Hepatocyte (in vitro differentiated cells): ENCODE results near the gene FH. TPM values are rescaled to one million over a fixed set of nuclear protein-coding genes. Genes with fewer than 3 reads are reported as not detected.

ENCODE experiments used
- DNase-seq: peaks from one replicate; pipeline ENCODE4 v3.0.0-alpha.2; 2016; ENCODE audit warnings: low spot score
- H2AFZ ChIP-seq: fragments of 200-600 bp; sonication (generic); 2 replicates; pipeline ENCODE4 v1.6.0; 2016; ENCODE audit warnings: antibody characterized with exemption, mild to moderate bottlenecking
- H3K27ac ChIP-seq: fragments of 200-600 bp; sonication (generic); 2 replicates; pipeline ENCODE4 v1.5.1; 2016; ENCODE audit warnings: mild to moderate bottlenecking
- H3K27me3 ChIP-seq: fragments of 200-600 bp; sonication (generic); 2 replicates; pipeline ENCODE4 v1.6.1; 2016
- H3K36me3 ChIP-seq: fragments of 200-600 bp; sonication (generic); replicated peaks from 2 replicates; pipeline ENCODE4 v1.5.1; 2016; ENCODE audit warnings: low read depth; ENCODE audit not compliant: insufficient read depth
- H3K4me1 ChIP-seq: fragments of 200-600 bp; sonication (generic); 2 replicates; pipeline ENCODE4 v1.5.1; 2016; ENCODE audit warnings: mild to moderate bottlenecking, moderate library complexity; ENCODE audit not compliant: insufficient read depth
- H3K4me2 ChIP-seq: fragments of 200-600 bp; sonication (generic); 2 replicates; pipeline ENCODE4 v1.6.0; 2016
- H3K4me3 ChIP-seq: fragments of 200-600 bp; sonication (generic); 2 replicates; pipeline ENCODE4 v1.5.1; 2016; ENCODE audit warnings: mild to moderate bottlenecking
- H3K79me2 ChIP-seq: fragments of 200-600 bp; sonication (generic); 2 replicates; pipeline ENCODE4 v1.6.0; 2017; ENCODE audit warnings: mild to moderate bottlenecking
- H3K9me2 ChIP-seq: fragments of 200-600 bp; sonication (generic); replicated peaks from 2 replicates; pipeline ENCODE4 v1.6.0; 2017; ENCODE audit warnings: mild to moderate bottlenecking; ENCODE audit not compliant: insufficient read depth
- H3K9me3 ChIP-seq: fragments of 200-600 bp; sonication (generic); 2 replicates; pipeline ENCODE4 v1.5.1; 2016; ENCODE audit warnings: low read depth, mild to moderate bottlenecking
- H4K20me1 ChIP-seq: fragments of 200-600 bp; sonication (generic); 2 replicates; pipeline ENCODE4 v1.6.0; 2016; ENCODE audit warnings: mild to moderate bottlenecking; ENCODE audit not compliant: insufficient read depth, poor library complexity, severe bottlenecking
- EZH2 ChIP-seq: fragments of 200-600 bp; sonication (generic); IDR thresholded peaks from 2 replicates; pipeline ENCODE4 v1.6.1; 2016; ENCODE audit warnings: antibody characterized with exemption, mild to moderate bottlenecking, borderline replicate concordance
- EZH2phosphoT487 ChIP-seq: fragments of 200-600 bp; sonication (generic); IDR thresholded peaks from one replicate; pipeline ENCODE4 v1.6.1; 2018; ENCODE audit warnings: antibody characterized with exemption, mild to moderate bottlenecking, low read depth, moderate library complexity; ENCODE audit not compliant: unreplicated experiment, severe bottlenecking
- WGBS: methylation state at CpG from one replicate; pipeline ENCODE4 v1.1.6; 2016; ENCODE audit warnings: low lambda C conversion rate; ENCODE audit errors: missing lambda C conversion rate; 5-methylcytosine and 5-hydroxymethylcytosine counted together
- polyA plus RNA-seq: library from polyadenylated mRNA; unstranded; fragments of >200 nt; fragmentation: Nextera tagmentation; extraction: Ambion mirVana; gene quantifications from 2 replicates; pipeline ENCODE4 v1.2.1, GENCODE V29; 2016
- total RNA-seq: library from RNA; depleted of rRNA; stranded (reverse); fragments of >200 nt; gene quantifications from 2 replicates; pipeline ENCODE4 v1.2.3, GENCODE V29; 2014
- TF ChIP-seq, protein P1 (sequence below): fragments of 200-600 bp; sonication (generic); IDR thresholded peaks from 2 replicates; pipeline ENCODE4 v1.5.1; 2016; ENCODE audit warnings: antibody characterized with exemption, mild to moderate bottlenecking; ENCODE audit not compliant: poor library complexity

Gene FH
- total and polyA plus RNA-seq, 2 experiments from 2014 or later, result 62.7 to 96.7 TPM

DNA sequence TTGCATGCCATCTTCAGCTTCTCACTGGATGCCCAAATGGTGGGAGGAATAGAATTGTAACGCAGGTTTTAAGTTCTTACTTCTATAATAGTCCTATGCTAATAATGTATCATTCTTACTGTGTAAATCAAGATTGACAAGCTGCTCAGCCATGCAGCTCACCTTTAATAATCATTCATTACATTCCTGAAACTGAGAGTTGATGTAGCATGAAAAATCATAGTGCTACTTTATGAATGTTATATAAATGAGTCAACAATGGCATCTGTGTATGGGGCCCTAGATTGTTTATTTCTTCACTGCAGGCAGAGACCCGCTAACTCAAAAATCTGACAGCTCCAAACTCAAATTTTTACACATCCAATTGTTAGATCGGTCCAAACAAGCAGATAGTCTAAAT, 34.4 kb downstream of the FH start:
- DNase-seq, result no peak
- no peak overlapping the region for H2AFZ ChIP-seq
- TF ChIP-seq, protein P1, sequence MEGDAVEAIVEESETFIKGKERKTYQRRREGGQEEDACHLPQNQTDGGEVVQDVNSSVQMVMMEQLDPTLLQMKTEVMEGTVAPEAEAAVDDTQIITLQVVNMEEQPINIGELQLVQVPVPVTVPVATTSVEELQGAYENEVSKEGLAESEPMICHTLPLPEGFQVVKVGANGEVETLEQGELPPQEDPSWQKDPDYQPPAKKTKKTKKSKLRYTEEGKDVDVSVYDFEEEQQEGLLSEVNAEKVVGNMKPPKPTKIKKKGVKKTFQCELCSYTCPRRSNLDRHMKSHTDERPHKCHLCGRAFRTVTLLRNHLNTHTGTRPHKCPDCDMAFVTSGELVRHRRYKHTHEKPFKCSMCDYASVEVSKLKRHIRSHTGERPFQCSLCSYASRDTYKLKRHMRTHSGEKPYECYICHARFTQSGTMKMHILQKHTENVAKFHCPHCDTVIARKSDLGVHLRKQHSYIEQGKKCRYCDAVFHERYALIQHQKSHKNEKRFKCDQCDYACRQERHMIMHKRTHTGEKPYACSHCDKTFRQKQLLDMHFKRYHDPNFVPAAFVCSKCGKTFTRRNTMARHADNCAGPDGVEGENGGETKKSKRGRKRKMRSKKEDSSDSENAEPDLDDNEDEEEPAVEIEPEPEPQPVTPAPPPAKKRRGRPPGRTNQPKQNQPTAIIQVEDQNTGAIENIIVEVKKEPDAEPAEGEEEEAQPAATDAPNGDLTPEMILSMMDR, result no peak
- TF ChIP-seq EZH2, result no peak
- no peak for TF ChIP-seq EZH2phosphoT487
- 96% methylated on average over 3 of the region's 3 CpGs for WGBS
- H3K27ac ChIP-seq, result no peak overlapping the region
- no peaks in the 10 kb centered on the region for H3K4me1 ChIP-seq
- no peaks in the 10 kb centered on the region for H3K79me2 ChIP-seq
- H3K36me3 ChIP-seq, result no peaks in the 10 kb centered on the region
- no peaks in the 10 kb centered on the region for H3K27me3 ChIP-seq
- H3K9me3 ChIP-seq, result no peaks in the 10 kb centered on the region
- no peaks in the 10 kb centered on the region for H4K20me1 ChIP-seq
- no peak overlapping the region for H3K4me3 ChIP-seq
- H3K9me2 ChIP-seq, result no peaks in the 10 kb centered on the region
- no peak overlapping the region for H3K4me2 ChIP-seq

- TF ChIP-seq EZH2phosphoT487 (no peak), EZH2 (no peak)
- TF ChIP-seq, protein P1, result no peak
- no peaks in the 10 kb centered on the region for H3K4me1 ChIP-seq
- H3K4me2 ChIP-seq, result no peak overlapping the region
These were observed 36.7 kb downstream of the FH start for GRCh38 chr1:241482761-241483250.

DNA sequence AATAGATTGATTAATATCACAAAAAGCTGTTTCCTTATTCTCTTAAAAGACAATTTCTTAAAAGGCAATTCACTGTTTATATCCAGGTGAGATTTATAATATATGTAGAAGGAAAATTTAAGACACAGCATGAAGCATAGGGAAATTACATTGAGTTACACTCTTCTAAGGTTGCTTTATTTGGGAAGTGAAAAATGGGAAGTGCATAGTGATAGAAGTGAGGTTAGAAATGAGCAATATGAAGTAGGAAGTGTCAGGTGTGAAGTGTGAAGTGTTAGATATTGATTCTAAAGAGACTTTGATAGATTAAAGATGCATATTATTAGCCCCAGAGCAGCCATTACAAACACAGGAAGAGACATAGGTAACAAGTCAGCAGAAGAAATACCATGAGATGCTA, 40.3 kb downstream of the FH start:
- H3K9me3 ChIP-seq, result no peaks in the 10 kb centered on the region
- TF ChIP-seq, protein P1, result no peak
- no peak for TF ChIP-seq EZH2
- no peak for TF ChIP-seq EZH2phosphoT487
- no peak for DNase-seq

More at GRCh38 chr1:241482761-241483250, 36.7 kb downstream of the FH start:
- no peak overlapping the region for H3K4me3 ChIP-seq
- no peaks in the 10 kb centered on the region for H4K20me1 ChIP-seq
- no peak for DNase-seq
- no peak overlapping the region for H2AFZ ChIP-seq
- no peaks in the 10 kb centered on the region for H3K9me2 ChIP-seq
- H3K9me3 ChIP-seq, result no peaks in the 10 kb centered on the region
- H3K27ac ChIP-seq, result no peak overlapping the region
- 81% methylated on average over 1 of the region's 1 CpG for WGBS
- no peaks in the 10 kb centered on the region for H3K27me3 ChIP-seq
- no peaks in the 10 kb centered on the region for H3K79me2 ChIP-seq
- H3K36me3 ChIP-seq, result no peaks in the 10 kb centered on the region

DNA sequence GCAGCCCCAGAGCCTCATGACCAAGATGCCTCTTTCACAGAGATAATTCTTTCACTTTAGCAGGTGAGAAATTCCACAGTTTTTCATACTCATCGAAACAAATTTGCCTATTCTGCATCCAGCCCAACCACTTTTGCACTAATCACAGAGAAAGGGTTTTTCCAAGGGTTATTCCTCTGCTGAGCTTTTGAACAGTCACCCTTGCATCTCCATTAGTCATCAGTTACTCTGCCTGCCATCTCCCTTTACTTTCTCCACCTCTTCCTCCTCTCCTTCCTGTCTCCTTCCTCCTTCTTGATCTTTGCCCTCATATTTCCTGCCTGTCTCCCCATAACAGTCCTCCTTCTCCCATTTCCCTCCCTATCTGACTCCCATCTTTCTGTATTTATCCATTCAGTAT, 43.9 kb downstream of the FH start:
- Histone ChIP-seq H3K27ac (no peak overlapping the region), H3K4me2 (no peak overlapping the region), H3K4me1 (no peaks in the 10 kb centered on the region), H3K79me2 (no peaks in the 10 kb centered on the region), H3K36me3 (no peaks in the 10 kb centered on the region), H3K27me3 (no peaks in the 10 kb centered on the region), H3K9me3 (no peaks in the 10 kb centered on the region), H4K20me1 (no peaks in the 10 kb centered on the region), H3K4me3 (no peak overlapping the region), H2AFZ (no peak overlapping the region), H3K9me2 (no peaks in the 10 kb centered on the region)
- DNase-seq, result no peak
- no peak for TF ChIP-seq EZH2phosphoT487
- 100% methylated on average over 1 of the region's 1 CpG for WGBS

More for the DNA sequence above, 40.3 kb downstream of the FH start:
- Histone ChIP-seq H2AFZ (no peak overlapping the region), H3K27ac (no peak overlapping the region), H3K36me3 (no peaks in the 10 kb centered on the region), H3K4me1 (no peaks in the 10 kb centered on the region), H3K4me3 (no peak overlapping the region), H3K27me3 (no peaks in the 10 kb centered on the region), H3K9me2 (no peaks in the 10 kb centered on the region), H3K79me2 (no peaks in the 10 kb centered on the region), H3K4me2 (no peak overlapping the region), H4K20me1 (no peaks in the 10 kb centered on the region)
